ENCODE data around the gene GRAMD1A.
A peak's percentile ranks its signal among the peaks of the same experiment; 100 is the strongest.
"Not testable (repeated sequence)": the region's sequence is repeated elsewhere in the genome, so short reads cannot be mapped to it uniquely, and the experiment has no call there.

GRAMD1A gene

DNA sequence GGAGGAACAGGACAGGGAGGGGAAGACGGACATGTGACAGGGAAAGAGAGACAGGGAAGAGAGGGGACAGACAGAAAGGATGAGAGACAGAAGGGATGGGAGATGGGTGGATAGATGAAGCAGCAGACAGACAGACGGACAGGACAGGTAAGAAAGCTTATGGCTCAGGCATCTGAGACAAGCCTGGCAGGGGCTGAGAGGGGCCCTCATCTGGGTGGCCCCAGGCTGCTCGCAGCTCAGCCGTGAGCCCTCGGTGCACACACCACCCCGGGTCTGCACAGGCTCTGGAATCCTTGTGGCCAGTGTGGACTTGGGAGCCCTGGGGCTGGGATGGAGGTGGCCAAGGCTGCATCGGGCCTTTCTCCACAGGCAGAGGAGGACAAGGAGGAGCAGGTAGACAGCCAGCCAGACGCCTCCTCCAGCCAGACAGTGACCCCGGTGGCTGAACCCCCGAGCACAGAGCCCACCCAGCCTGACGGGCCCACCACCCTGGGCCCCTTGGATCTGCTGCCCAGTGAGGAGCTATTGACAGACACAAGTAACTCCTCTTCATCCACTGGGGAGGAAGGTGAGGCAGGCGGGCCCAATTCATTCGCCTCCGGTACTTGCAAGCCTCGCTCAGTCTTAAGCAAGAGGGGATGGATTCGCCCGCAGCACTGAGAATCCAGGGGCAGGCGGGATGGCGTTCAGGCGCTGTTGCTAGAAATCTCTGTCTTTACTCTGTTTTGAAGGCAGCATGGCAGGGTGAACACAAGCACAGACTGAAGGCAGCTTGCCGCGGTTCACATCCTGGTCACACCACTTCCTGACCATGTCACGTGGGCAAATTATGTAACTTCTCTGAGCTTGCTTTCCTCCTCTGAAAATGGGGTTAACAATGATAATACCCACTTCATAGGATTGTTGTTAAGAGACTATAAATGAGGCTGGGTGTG, 14.0 kb downstream of the GRAMD1A start:
- H3K27ac Mint-ChIP-seq = peak overlapping the region; percentile 90
- H3K27me3 Mint-ChIP-seq = no peaks in the 10 kb centered on the region
- H3K36me3 Mint-ChIP-seq (ENCODE audit: low read depth) = peaks cover 58% of the 10 kb centered on the region
- peak overlapping the region; percentile 49 for H3K4me3 Mint-ChIP-seq
- no peak for ATAC-seq
- DNase-seq = peak; percentile 31
- H3K9me3 Mint-ChIP-seq = no peaks in the 10 kb centered on the region
- peaks cover 54% of the 10 kb centered on the region for H3K4me1 Mint-ChIP-seq

DNA sequence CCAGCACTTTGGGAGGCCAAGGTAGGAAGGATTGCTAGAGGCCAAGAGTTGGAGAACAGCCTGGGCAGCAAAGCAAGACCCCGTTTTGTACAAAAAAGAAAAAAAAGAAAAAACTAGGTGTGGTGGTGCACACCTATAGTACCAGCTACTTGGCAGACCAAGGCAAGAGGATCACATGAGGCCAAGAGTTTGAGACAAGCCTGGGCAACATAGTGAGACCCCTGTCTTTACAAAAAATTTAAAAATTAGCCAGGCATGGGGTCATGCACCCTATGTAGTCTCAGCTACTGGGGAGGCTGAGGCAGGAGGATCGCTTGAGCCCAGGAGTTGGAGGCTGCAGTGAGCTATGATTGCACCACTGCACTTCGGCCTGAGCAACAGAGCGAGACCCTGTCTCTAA, 14.7 kb downstream of the GRAMD1A start:
- not testable (repeated sequence) for DNase-seq, H3K9me3 Mint-ChIP-seq, H3K4me3 Mint-ChIP-seq, H3K27me3 Mint-ChIP-seq, ATAC-seq
- Mint-ChIP-seq H3K4me1 (peaks cover 47% of the 10 kb centered on the region), H3K36me3 (ENCODE audit: low read depth) (peaks cover 56% of the 10 kb centered on the region), H3K27ac (peak overlapping the region; percentile 83)

DNA sequence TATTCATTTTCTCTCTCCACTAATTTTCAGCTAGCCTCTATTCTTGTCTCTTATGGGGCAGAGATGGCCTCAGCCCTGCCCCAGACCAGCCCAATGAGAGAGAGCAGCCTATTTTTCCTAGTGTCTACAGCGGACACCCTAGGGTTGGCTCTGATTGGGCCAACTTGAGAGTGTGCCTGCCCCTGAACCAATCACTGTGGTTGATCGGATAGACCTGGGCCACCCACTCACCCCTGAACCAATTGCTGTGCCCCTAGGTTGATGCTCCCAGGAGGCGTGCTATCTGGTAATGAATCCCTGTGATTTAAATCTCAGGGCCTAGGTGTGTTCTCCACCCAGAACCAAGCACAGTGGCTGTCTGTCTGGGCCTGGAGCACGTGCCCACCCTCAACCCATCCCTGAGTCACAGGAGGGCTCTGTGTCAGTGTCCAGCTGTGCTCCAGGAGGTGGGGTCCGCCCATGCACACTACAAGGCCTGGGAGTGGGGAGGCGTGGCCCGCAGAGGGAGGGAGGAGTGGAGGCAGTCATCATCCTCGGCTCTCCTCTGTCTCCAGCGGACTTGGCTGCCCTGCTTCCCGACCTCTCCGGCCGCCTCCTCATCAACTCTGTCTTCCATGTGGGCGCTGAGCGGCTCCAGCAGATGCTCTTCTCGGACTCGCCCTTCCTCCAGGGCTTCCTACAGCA, 15.3 kb downstream of the GRAMD1A start:
- Mint-ChIP-seq H3K36me3 (ENCODE audit: low read depth) (peaks cover 57% of the 10 kb centered on the region), H3K27ac (peak overlapping the region; percentile 27), H3K9me3 (no peaks in the 10 kb centered on the region), H3K27me3 (no peaks in the 10 kb centered on the region), H3K4me3 (no peak overlapping the region), H3K4me1 (peaks cover 44% of the 10 kb centered on the region)
- no peak for DNase-seq
- no peak for ATAC-seq

DNA sequence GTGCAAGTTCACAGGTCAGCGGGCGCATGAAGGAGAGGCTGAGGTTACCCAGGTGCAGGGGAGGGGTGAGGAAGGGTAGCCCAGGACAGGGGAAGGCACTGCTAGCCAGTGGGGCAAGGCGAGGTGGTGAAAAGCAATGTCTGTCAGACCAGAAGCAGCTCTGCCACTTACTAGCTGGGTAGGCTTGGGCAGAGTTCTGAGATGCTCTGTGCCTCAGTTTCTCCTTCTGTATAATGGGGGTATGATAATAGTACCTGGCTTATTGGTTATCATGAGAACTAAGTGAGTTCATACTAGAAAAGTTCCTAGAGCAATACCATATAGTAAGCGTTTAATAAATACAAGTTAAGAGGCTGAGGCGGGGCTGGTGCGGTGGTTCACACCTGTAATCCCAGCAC, 15.8 kb downstream of the GRAMD1A start:
- no peak overlapping the region for H3K27ac Mint-ChIP-seq
- no peaks in the 10 kb centered on the region for H3K9me3 Mint-ChIP-seq
- no peak overlapping the region for H3K4me3 Mint-ChIP-seq
- DNase-seq (no peak), ATAC-seq (no peak)
- H3K36me3 Mint-ChIP-seq (ENCODE audit: low read depth) = peaks cover 59% of the 10 kb centered on the region
- H3K27me3 Mint-ChIP-seq = no peaks in the 10 kb centered on the region
- H3K4me1 Mint-ChIP-seq = peaks cover 41% of the 10 kb centered on the region

DNA sequence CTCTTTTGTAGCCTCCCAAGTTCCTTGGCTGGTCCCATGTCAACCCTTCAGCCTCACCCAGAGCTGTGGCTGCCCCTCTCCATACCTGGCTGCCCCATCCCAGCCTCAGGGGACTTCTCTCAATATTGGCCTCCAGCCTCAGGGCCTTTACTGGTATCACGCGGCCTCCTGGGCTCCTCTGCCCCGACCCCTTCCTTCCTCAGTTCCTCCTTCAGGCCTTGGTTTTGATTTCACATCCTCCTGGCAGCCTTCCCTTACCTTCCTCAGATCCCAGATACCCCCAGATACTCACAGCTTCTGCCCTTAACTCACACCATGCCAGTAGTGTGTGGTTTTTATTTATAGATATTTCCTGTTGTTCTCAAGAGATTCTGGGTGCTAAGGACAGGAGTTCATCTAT, 17.4 kb downstream of the GRAMD1A start:
- H3K9me3 Mint-ChIP-seq = no peaks in the 10 kb centered on the region
- no peak for DNase-seq
- no peak for ATAC-seq
- H3K27ac Mint-ChIP-seq = no peak overlapping the region
- H3K36me3 Mint-ChIP-seq (ENCODE audit: low read depth) = peaks cover 64% of the 10 kb centered on the region
- H3K4me1 Mint-ChIP-seq = peaks cover 28% of the 10 kb centered on the region
- H3K27me3 Mint-ChIP-seq = no peaks in the 10 kb centered on the region
- H3K4me3 Mint-ChIP-seq = no peak overlapping the region

DNA sequence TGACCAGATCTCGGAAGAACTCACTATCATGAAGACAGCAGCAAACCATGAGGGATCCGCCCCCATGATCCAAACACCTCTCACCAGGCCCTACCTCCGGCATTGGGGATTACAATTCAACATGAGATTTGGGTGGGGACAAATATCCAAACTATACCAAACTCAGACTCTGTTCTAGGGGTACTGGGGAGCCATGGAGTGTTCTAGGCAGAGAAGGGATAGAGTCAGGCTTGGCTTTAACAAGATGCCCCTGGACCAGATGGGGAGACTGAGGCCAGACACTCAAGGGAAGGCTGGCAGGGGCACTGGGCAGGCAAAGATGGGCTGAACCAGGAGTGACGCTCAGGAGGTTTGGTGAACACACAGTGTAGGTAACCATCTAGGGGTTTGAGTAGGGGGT, 18.3 kb downstream of the GRAMD1A start:
- no peak for ATAC-seq
- H3K27me3 Mint-ChIP-seq = no peaks in the 10 kb centered on the region
- H3K9me3 Mint-ChIP-seq = no peaks in the 10 kb centered on the region
- H3K4me3 Mint-ChIP-seq = no peak overlapping the region
- DNase-seq = no peak
- H3K36me3 Mint-ChIP-seq (ENCODE audit: low read depth) = peaks cover 57% of the 10 kb centered on the region
- no peak overlapping the region for H3K27ac Mint-ChIP-seq
- H3K4me1 Mint-ChIP-seq = peaks cover 20% of the 10 kb centered on the region

DNA sequence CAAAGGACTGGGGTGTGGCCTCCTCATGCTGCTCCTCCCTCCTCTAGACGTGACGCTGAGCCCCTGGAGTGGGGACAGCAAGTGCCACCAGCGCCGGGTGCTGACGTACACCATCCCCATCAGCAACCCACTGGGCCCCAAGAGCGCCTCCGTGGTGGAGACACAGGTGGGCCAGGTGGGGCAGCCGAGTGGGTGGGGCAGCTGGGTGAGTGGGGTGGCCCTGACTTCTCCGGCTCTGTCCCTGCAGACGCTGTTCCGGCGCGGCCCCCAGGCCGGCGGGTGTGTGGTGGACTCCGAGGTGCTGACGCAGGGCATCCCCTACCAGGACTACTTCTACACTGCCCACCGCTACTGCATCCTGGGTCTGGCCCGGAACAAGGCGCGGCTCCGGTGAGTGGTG, 19.0 kb downstream of the GRAMD1A start:
- Mint-ChIP-seq H3K4me3 (no peak overlapping the region), H3K4me1 (peaks cover 12% of the 10 kb centered on the region), H3K27ac (no peak overlapping the region), H3K36me3 (ENCODE audit: low read depth) (peaks cover 54% of the 10 kb centered on the region), H3K9me3 (no peaks in the 10 kb centered on the region), H3K27me3 (no peaks in the 10 kb centered on the region)
- DNase-seq = no peak
- ATAC-seq = peak; percentile 6

DNA sequence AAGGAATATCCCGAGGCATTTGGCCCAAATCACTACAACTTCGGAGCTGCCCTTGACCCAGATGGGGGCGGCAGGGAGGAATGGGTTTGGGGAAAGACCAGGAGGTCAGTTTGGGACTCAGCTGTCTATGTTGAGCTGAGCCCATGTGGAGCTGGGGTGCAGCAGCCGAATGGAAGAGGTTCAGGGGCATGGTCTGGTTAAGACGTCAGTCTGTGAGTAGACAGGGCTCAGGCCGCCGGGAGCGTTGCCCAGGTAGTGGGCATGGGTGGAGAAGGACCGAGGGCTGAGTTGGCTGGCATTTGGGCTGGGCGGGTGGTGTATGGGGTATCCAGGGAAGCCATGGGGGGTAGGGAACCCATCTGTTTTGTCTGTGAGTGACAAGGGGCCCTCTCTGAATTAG, 20.9 kb downstream of the GRAMD1A start:
- ATAC-seq (no peak), DNase-seq (no peak)
- Mint-ChIP-seq H3K4me1 (no peaks in the 10 kb centered on the region), H3K9me3 (no peaks in the 10 kb centered on the region), H3K27me3 (no peaks in the 10 kb centered on the region), H3K36me3 (ENCODE audit: low read depth) (peaks cover 53% of the 10 kb centered on the region), H3K27ac (no peak overlapping the region), H3K4me3 (no peak overlapping the region)

DNA sequence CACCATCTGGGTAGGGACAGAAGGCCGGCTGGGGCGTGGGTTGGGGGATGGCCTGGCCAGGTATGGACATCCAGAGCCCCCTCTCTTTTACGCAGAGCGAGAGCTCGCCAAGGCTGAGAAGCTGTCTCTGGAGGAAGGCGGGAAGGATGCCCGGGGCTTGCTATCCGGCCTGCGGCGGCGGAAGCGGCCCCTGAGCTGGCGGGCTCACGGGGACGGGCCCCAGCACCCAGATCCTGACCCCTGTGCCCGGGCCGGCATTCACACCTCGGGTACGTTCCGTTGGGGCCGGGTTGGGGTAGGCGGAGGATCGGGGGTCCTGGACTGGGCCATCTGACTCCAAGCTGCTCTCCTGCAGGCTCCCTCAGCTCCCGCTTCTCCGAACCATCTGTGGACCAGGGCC, 21.5 kb downstream of the GRAMD1A start:
- Mint-ChIP-seq H3K4me1 (no peaks in the 10 kb centered on the region), H3K9me3 (no peaks in the 10 kb centered on the region), H3K4me3 (no peak overlapping the region), H3K36me3 (ENCODE audit: low read depth) (peaks cover 56% of the 10 kb centered on the region), H3K27ac (no peak overlapping the region), H3K27me3 (no peaks in the 10 kb centered on the region)
- DNase-seq (no peak), ATAC-seq (no peak)

DNA sequence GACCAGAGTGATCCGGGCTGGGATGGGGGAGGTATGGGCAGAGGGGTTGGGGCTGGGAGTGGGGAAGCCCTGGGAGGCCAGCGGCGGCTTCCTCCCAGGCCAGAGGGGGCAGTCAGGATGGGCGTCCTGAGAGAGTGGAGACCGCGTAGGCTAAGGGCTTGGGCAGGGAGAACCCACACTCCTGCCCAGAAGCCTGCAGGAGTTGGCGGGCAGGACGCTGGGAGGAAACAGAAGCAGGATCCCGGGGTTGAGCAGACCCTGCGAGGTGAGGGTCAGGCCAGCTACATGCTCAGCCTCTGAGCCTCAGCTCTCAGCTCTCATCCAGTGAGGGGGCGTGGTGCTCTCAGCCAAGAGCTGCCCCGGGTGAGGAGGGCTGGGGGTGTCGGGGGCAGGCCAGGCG, 22.3 kb downstream of the GRAMD1A start:
- Mint-ChIP-seq H3K4me3 (no peak overlapping the region), H3K27ac (no peak overlapping the region), H3K9me3 (no peaks in the 10 kb centered on the region), H3K4me1 (no peaks in the 10 kb centered on the region), H3K36me3 (ENCODE audit: low read depth) (peaks cover 57% of the 10 kb centered on the region), H3K27me3 (no peaks in the 10 kb centered on the region)
- ATAC-seq (no peak), DNase-seq (no peak)

DNA sequence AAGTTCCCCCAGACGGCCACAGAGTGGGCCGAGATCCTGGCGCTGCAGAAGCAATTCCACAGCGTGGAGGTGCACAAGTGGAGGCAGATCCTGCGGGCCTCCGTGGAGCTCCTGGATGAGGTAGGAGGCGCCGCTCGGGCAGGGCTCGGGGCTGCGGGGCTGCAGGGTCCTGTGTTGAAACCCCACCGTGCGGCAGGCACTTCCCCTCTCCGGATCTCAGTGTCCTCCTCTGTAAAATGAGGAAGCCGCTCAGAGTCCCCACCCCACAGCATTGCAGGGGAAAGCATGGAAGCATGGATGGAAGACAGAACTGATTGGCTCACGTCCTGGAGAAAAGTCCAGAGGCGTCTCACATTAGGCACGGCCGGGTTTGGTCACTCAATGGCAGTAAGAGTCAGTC, 23.3 kb downstream of the GRAMD1A start:
- DNase-seq (no peak), ATAC-seq (no peak)
- Mint-ChIP-seq H3K4me1 (no peaks in the 10 kb centered on the region), H3K9me3 (no peaks in the 10 kb centered on the region), H3K27me3 (no peaks in the 10 kb centered on the region), H3K36me3 (ENCODE audit: low read depth) (peaks cover 55% of the 10 kb centered on the region), H3K4me3 (no peak overlapping the region), H3K27ac (no peak overlapping the region)

DNA sequence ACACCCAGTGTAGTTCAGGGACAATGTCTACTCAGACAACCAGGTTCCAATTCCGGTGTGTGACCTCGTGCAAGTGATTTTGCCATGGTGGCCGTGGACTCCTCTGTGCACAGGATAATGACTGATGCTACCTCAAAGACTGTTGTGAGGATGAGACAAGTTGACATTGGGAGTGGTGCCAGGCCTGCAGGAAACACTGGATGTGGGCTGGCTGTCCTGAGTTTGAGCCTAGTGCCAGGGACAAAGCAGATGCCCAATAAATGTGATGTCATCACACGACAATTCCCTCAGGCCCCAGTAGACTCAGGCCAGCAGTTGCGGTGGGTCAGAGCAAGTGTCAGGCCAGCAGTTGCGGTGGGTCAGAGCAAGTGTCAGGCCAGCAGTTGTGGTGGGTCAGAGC, 24.0 kb downstream of the GRAMD1A start:
- Mint-ChIP-seq H3K4me1 (no peaks in the 10 kb centered on the region), H3K4me3 (no peak overlapping the region), H3K9me3 (no peaks in the 10 kb centered on the region), H3K36me3 (ENCODE audit: low read depth) (peaks cover 51% of the 10 kb centered on the region), H3K27ac (peak overlapping the region; percentile 34), H3K27me3 (no peaks in the 10 kb centered on the region)
- ATAC-seq (no peak), DNase-seq (no peak)

DNA sequence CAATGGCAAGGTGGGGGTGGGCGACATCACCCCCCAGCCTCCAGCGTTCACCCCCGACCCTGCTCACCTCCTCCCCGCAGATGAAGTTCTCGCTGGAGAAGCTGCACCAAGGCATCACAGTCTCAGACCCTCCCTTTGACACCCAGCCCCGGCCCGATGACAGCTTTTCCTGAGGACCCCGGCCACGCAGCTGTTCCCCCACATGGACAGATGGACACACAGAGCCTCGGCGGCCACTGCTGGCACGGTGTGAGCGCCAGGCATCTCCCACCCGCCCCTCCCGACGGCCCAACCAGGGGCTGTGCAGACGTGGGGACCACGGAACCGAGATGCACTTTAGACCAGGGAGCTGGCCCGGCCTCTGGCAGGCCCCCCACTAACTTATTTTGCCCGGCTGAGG, 25.8 kb downstream of the GRAMD1A start:
- Mint-ChIP-seq H3K4me1 (peaks cover 4% of the 10 kb centered on the region), H3K4me3 (no peak overlapping the region), H3K36me3 (ENCODE audit: low read depth) (peaks cover 38% of the 10 kb centered on the region), H3K9me3 (no peaks in the 10 kb centered on the region), H3K27ac (no peak overlapping the region), H3K27me3 (no peaks in the 10 kb centered on the region)
- DNase-seq (no peak), ATAC-seq (no peak)

DNA sequence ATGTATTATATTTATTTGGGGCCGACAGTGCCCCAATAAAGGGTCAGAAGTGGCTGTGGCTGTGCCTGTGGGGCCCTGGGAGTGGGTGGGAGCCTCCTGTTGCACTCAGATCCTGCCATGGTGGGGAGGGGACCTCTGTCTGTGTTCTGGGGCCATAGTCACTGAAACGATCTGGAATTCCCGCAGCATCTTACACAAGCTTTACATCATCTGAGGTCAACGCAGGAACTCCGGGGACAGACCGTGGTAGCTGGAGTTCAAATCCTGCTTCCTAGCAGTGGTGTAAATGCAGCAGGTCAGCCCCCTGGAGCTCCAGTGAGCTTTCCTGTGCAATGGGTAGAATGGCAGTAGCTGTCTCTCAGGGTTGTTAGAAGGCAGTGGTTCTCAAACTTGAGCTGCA, 26.3 kb downstream of the GRAMD1A start:
- H3K9me3 Mint-ChIP-seq = no peaks in the 10 kb centered on the region
- no peak overlapping the region for H3K4me3 Mint-ChIP-seq
- DNase-seq = no peak
- peaks cover 4% of the 10 kb centered on the region for H3K27me3 Mint-ChIP-seq
- peaks cover 33% of the 10 kb centered on the region for H3K36me3 Mint-ChIP-seq (ENCODE audit: low read depth)
- no peak for ATAC-seq
- H3K4me1 Mint-ChIP-seq = peaks cover 8% of the 10 kb centered on the region
- H3K27ac Mint-ChIP-seq = no peak overlapping the region

DNA sequence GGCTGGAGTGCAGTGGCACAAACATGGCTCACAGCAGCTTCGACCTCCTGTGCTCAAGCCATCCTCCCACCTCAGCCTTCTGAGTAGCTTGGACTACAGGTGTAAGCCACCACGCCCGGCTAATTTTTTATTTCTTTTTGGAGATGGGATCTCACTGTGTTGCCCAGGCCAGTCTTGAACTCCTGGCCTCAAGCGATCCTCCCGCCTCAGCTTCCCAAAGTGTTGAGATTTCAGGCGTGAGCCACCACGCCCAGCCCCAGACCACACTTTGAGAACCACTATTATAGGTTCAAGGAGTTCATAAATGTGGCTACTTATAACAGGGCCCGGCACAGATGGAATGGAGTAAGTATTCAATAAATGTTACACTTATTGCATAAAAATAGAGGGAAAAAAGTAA, 26.9 kb downstream of the GRAMD1A start:
- H3K4me1 Mint-ChIP-seq = peaks cover 9% of the 10 kb centered on the region
- peaks cover 10% of the 10 kb centered on the region for H3K27me3 Mint-ChIP-seq
- ATAC-seq (no peak), DNase-seq (no peak)
- no peak overlapping the region for H3K4me3 Mint-ChIP-seq
- H3K9me3 Mint-ChIP-seq = no peaks in the 10 kb centered on the region
- no peak overlapping the region for H3K27ac Mint-ChIP-seq
- H3K36me3 Mint-ChIP-seq (ENCODE audit: low read depth) = peaks cover 32% of the 10 kb centered on the region

Measured in activated naive CD8-positive, alpha-beta T cell treated with anti-CD3 and anti-CD28 coated beads, Interleukin-2, amount 50 U/mL, for 24 hours (primary cell).